Limb (tissue), 2 donors: ENCODE results near the gene PKP2.

Source experiments
- DNase-seq, 2 donors: peaks; one replicate each; pipeline ENCODE4 v3.0.0-alpha.2; 2016; ENCODE audit errors: extremely low spot score in 2 of 2

The PKP2 gene

GRCh38 chr12:32896432-32897280 is at the start of gene PKP2:
Gene PKP2, minus strand, starts transcription at chr12:32896777. Its CDS starts 46 bp downstream, at chr12:32896731.
- DNase-seq = peak; percentile 23 to 82

DNA sequence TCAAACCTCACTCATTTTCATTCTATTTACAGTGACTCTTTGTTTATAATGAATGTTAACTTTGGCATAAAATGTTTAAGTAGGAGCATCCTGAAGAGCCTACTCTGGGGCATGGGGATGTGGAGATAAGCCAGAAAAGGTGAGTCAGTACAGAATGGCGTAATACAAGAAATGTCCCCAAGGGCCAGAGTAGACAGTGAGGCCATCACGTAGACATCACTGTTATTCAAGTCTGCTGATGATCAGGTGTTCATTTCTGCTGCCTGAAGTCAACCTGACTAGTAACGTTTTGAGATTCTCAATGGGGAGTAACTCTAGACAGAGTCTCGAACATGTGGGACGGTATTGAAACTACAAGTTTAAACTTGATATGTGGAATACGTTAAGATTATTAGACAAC is 47.6 kb upstream of the PKP2 start:
- DNase-seq = no peak

DNA sequence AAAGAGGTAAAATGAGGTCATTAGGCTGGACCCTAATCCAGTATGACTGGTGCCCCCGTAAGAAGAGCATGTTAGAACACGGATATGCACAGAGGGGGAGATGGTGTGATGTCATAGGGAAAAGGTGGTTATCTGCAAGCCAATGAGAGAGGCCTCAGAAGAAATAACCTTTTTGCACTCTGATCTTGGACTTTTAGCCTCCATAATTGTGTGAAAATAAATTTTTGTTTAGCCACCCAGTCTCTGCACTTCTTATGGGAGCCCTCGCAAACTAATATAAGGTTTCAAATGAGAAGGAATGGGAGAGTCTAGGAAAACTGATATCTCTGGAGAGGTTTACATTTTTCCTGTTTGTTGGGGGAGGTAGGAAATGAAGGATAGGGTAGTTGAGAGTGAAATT is 43.2 kb upstream of the PKP2 start:
- no peak for DNase-seq

- no peak for DNase-seq
Observed at GRCh38 chr12:32926963-32927362, 30.4 kb upstream of the PKP2 start.

GRCh38 chr12:32926356-32926755 is 29.8 kb upstream of the PKP2 start:
- DNase-seq = no peak

- DNase-seq = no peak
Observed at GRCh38 chr12:32922546-32923297, 26.1 kb upstream of the PKP2 start.

GRCh38 chr12:32921397-32921796 is 24.8 kb upstream of the PKP2 start:
- DNase-seq = no peak

- no peak for DNase-seq
Observed at GRCh38 chr12:32920506-32921085, 24.0 kb upstream of the PKP2 start.

- DNase-seq = peak in 1 of 2 donors; percentile 54
Observed at GRCh38 chr12:32918890-32919801, 22.6 kb upstream of the PKP2 start.

GRCh38 chr12:32917094-32917611 is 20.6 kb upstream of the PKP2 start:
- no peak for DNase-seq

- DNase-seq = no peak
Observed at GRCh38 chr12:32907898-32908476, 11.4 kb upstream of the PKP2 start.

- no peak for DNase-seq
Observed at GRCh38 chr12:32907166-32907565, 10.6 kb upstream of the PKP2 start.

- no peak for DNase-seq
Observed at GRCh38 chr12:32906399-32907165, 10.0 kb upstream of the PKP2 start.

GRCh38 chr12:32903763-32904162 is 7.2 kb upstream of the PKP2 start:
- no peak for DNase-seq

DNA sequence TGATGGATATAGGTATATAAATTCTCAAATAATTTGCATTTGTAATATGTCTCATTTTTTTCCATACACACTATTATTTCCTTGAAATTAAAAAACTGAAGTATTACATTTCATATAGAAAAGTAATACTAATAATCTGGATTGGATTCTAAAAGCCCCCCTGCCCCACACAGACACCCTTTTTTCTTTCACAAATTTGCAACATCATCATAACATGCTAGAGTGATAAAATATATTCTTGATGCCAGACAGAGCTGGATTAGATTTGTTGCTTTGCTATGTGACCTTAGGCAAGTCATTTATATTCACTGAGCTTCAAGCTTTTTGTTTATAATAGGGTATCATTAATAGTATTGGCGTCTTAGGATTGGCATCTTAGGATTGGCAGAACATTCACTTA is 6.7 kb upstream of the PKP2 start:
- DNase-seq = no peak

DNA sequence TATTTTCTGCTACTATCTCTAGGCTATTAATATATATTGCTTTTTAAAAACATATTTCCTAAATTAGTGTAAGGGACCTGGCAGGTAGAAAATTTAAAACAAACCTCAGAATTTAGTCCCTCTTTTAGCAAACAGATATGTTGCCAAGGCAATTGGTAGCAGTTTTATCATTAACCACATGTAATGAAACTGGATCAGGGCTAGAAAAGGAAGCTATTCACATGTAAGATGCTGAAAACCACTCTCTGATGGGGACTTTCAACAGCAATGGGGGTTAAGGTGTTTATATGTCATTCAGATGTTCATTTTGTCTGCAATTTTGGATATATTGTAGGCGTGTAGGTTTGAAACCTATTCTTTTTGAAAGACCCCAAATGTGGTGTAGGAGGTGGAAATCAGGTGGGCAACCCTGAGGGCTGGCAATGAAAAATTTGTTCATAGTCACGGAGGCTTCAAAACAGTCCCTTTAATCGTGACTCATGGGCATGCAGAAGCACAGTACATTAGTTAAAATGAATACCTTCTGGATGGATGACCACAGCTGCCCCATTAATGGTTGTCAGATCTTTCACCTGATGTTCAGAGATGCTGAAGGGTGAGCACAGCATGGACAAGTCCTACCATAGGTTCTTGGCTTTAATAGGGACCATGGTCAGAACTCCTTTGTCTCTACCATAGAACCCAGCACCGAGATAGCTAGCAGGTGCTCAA is 5.9 kb upstream of the PKP2 start:
- no peak for DNase-seq

GRCh38 chr12:32901553-32901952 is 5.0 kb upstream of the PKP2 start:
- no peak for DNase-seq

GRCh38 chr12:32897687-32898573 is 1.4 kb upstream of the PKP2 start:
- DNase-seq = no peak
